Gastrocnemius medialis (tissue), 4 donors: ENCODE measurements around the gene RPL6. TPM values are rescaled to one million over a fixed set of nuclear protein-coding genes. Genes with fewer than 3 reads are reported as not detected.
"Not testable (repeated sequence)": the region's sequence is repeated elsewhere in the genome, so short reads cannot be mapped to it uniquely, and the experiment has no call there.

Experiments
- ATAC-seq, 2 donors: fragments of 150-250 bp; one replicate each; pipeline ENCODE4 v1.9.1; 2016
- DNase-seq, 2 donors: peaks; one replicate each; pipeline ENCODE4 v3.0.0-alpha.2; 2019
- H3K27ac ChIP-seq, 4 donors: fragments of 200-600 bp; sonication (generic); 1 replicate in 1 of 4; 2 replicates in 3 of 4; pipeline ENCODE4 v1.5.1; 2016 to 2018; ENCODE audit warnings: mild to moderate bottlenecking in 2 of 4, moderate library complexity in 1 of 4
- H3K27me3 ChIP-seq, 3 donors: fragments of 200-600 bp; sonication (generic) in 2 of 3; 1 replicate in 1 of 3; 2 replicates in 2 of 3; pipeline versions ENCODE4 v1.5.1 to v1.6.0; 2016 to 2019; ENCODE audit warnings: mild to moderate bottlenecking in 1 of 3, moderate library complexity in 1 of 3
- H3K36me3 ChIP-seq, 2 donors: fragments of 200-600 bp; sonication (generic) in 1 of 2; one replicate each; pipeline ENCODE4 v1.5.1; 2017 to 2018
- H3K4me1 ChIP-seq, 2 donors: fragments of 200-600 bp; sonication (generic) in 1 of 2; one replicate each; pipeline ENCODE4 v1.5.1; 2016 to 2017; ENCODE audit warnings: mild to moderate bottlenecking in 2 of 2
- H3K4me3 ChIP-seq, 4 donors: fragments of 200-600 bp; sonication (generic) in 3 of 4; 1 replicate in 1 of 4; 2 replicates in 3 of 4; pipeline ENCODE4 v1.5.1; 2016 to 2019; ENCODE audit warnings: mild to moderate bottlenecking in 2 of 4
- H3K9me3 ChIP-seq, 3 donors: fragments of 200-600 bp; sonication (generic) in 2 of 3; 1 replicate in 1 of 3; 2 replicates in 2 of 3; pipeline ENCODE4 v1.5.1; 2016 to 2019
- CTCF ChIP-seq, 5 experiments: fragments of 450-650 bp in 3 of 5; fragments of 200-600 bp in 2 of 5; sonication (generic) in 2 of 5; IDR thresholded peaks in 4 of 5; conservative IDR thresholded peaks in 1 of 5; 1 replicate in 4 of 5; 2 replicates in 1 of 5; pipeline ENCODE4 v1.5.1; 2016 to 2019; ENCODE audit warnings: antibody characterized with exemption in 5 of 5, mild to moderate bottlenecking in 3 of 5, moderate library complexity in 3 of 5
- POLR2A ChIP-seq, 2 donors: fragments of 450-650 bp; IDR thresholded peaks; one replicate each; pipeline ENCODE4 v1.6.1; 2017; ENCODE audit warnings: antibody characterized with exemption in 2 of 2, mild to moderate bottlenecking in 2 of 2, moderate library complexity in 2 of 2
- in situ Hi-C, 4 donors: fragments of 200-750 bp; cut with MboI; loops; one replicate each; pipeline versions ENCODE4 v1.15.0 to v1.8.0; 2017; ENCODE audit warnings: low sequenced_read_pairs in 4 of 4
- intact Hi-C: fragments of 100-400 bp; cut with DNase I; formaldehyde crosslinking; loops from one replicate; pipeline ENCODE4 v1.15.1; 2023; ENCODE audit warnings: low total_unique reads
- total RNA-seq, 4 donors: library from RNA; depleted of rRNA; stranded (reverse); fragments of >200 nt; gene quantifications; one replicate each; pipeline versions ENCODE4 v1.1.0 to v1.2.3, GENCODE V29; 2016

Gene RPL6
- 1,000 to 10,000 TPM in 3 of 4 donors, 100 to 1,000 TPM in 1; 915 to 1,203 (median 1,138) TPM for total RNA-seq

DNA sequence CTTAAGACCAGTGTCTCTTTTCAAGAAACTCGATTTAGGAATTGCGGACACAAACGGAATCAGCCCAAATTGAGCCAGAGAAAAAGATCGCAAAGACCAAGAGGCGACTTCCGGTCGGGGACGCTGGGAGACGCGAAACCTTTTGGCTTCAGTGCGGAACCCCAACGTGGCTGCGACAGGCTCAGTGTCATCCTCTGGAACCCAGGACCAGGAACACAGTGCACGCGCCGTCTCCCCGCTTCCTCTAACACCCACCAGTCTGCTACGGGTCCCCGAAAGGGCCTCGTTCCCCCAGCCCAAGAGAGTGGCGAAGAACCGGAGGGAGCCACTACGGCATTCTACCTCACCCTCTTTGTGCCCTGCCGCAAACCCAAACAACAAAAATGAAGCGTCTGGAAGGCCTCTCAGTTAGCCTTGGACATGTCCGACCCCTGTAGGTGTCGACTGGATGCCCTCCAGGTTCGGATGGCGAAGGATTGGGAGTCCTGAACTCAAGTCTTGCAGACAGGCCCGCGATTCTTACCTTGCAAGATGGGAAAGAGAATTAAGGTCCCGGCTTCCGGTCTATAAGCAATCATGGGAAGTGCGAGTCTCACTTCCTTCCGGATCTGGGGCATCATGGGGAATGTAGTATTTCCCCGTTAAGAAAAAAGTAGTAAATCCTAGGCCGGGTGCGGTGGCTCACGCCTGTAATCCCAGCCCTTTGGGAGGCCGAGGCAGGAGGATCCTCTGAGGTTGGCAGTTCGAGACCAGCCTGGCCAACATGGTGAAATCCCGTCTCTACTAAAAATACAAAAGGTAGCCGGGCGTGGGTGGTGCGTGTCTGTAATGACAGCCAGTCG, at the start of gene RPL6:
RPL6 (minus strand) TSS at position 542 of the 842 bp plus-strand sequence. CDS start 949 bp downstream, outside the sequence.
- ATAC-seq (peak; percentile 99), DNase-seq (peak; percentile 79 to 81)
- intact Hi-C loops (loop anchor here (1.0 kb wide), 1 partner anchor 10 kb away; no protein-coding TSS in a partner anchor), in situ Hi-C loops (loop anchor here in 1 of 4 donors (25.0 kb wide), 1 partner anchor 297 kb away; the partner anchor contains the start of gene NAA25)
- Histone ChIP-seq H3K4me1 (peaks cover 17 to 18% of the 10 kb centered on the region in 2 donors), H3K27me3 (no peaks in the 10 kb centered on the region), H3K4me3 (peak within 1 kb of the TSS; percentile 79 to 99 (median 84)), H3K27ac (peak within 1 kb of the TSS; percentile 85 to 99 (median 90)), H3K36me3 (peaks cover 0 to 40% of the 10 kb centered on the region in 2 donors), H3K9me3 (no peaks in the 10 kb centered on the region)
- TF ChIP-seq POLR2A (IDR thresholded peaks at IDR 0.05) (peak; percentile 82 to 87), CTCF (IDR thresholded peaks at IDR 0.05 in 4 of 5, conservative IDR thresholded peaks at IDR 0.05 in 1 of 5) (no peak)

- no peaks in the 10 kb centered on the region for H3K27me3 ChIP-seq
- H3K36me3 ChIP-seq = peaks cover 0 to 63% of the 10 kb centered on the region in 2 donors
- no peaks in the 10 kb centered on the region for H3K4me1 ChIP-seq
- in situ Hi-C loops (no loop called here), intact Hi-C loops (no loop called here)
- H3K9me3 ChIP-seq = no peaks in the 10 kb centered on the region
- no peak overlapping the region for H3K27ac ChIP-seq
- TF ChIP-seq POLR2A (IDR thresholded peaks at IDR 0.05) (no peak), CTCF (IDR thresholded peaks at IDR 0.05 in 4 of 5, conservative IDR thresholded peaks at IDR 0.05 in 1 of 5) (no peak)
- ATAC-seq (no peak), DNase-seq (no peak)
- H3K4me3 ChIP-seq = no peak overlapping the region
Observed at GRCh38 chr12:112458751-112459150, 49.3 kb upstream of the RPL6 start.

DNA sequence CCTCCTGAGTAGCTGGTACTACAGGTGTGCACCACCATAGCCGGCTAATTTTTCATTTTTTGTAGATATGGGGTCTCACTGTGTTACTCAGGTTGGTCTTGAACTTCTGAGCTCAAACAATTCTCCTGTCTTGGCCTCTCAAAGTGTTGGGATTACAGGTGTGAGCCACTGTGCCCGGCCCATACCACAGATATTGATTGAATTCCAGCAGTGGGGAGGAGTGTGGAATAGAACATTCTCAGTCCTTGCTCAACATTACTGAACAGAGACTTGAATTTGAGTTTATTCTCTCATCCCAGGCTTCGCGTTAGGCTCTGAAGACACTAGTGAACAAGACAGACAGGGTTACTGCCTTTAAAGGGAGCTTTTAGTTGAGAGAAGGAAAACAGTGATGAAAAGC, 48.9 kb upstream of the RPL6 start:
- Histone ChIP-seq H3K9me3 (no peaks in the 10 kb centered on the region), H3K27ac (no peak overlapping the region), H3K4me3 (no peak overlapping the region), H3K27me3 (no peaks in the 10 kb centered on the region), H3K36me3 (peaks cover 0 to 67% of the 10 kb centered on the region in 2 donors), H3K4me1 (no peaks in the 10 kb centered on the region)
- in situ Hi-C loops = no loop called here
- ATAC-seq (no peak), DNase-seq (no peak)
- intact Hi-C loops = no loop called here
- no peak for TF ChIP-seq CTCF (IDR thresholded peaks at IDR 0.05 in 4 of 5, conservative IDR thresholded peaks at IDR 0.05 in 1 of 5)
- TF ChIP-seq POLR2A (IDR thresholded peaks at IDR 0.05) = no peak

GRCh38 chr12:112457142-112457541, 47.7 kb upstream of the RPL6 start:
- DNase-seq, H3K27ac ChIP-seq, intact Hi-C loops, in situ Hi-C loops, H3K4me3 ChIP-seq, H3K27me3 ChIP-seq, ATAC-seq, H3K9me3 ChIP-seq, H3K4me1 ChIP-seq: not testable (repeated sequence)
- H3K36me3 ChIP-seq = peaks cover 0 to 72% of the 10 kb centered on the region in 2 donors

DNA sequence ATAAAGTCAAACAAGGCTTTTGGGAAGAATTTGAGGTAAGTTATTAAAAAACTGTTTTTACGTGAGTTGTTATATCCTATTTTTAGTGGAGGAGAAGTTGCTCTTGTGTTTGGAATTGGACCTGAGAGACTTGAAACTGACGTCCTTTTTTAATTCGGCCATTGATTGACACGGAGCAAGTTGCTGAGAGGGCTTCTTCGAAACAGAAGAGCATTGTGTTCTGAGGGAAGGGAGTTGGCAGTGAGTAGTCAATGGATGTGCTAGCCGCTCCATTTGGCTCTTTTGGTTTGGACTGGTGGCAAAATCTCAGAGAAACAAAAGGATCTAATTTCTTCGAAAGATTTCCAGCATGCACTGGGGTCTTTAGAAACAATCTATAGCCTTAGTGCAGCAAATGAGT, 46.6 kb upstream of the RPL6 start:
- no peaks in the 10 kb centered on the region for H3K9me3 ChIP-seq
- no peak for TF ChIP-seq POLR2A (IDR thresholded peaks at IDR 0.05)
- TF ChIP-seq CTCF (IDR thresholded peaks at IDR 0.05 in 4 of 5, conservative IDR thresholded peaks at IDR 0.05 in 1 of 5) = no peak
- H3K36me3 ChIP-seq = peaks cover 0 to 74% of the 10 kb centered on the region in 2 donors
- in situ Hi-C loops (no loop called here), intact Hi-C loops (no loop called here)
- no peaks in the 10 kb centered on the region for H3K4me1 ChIP-seq
- H3K4me3 ChIP-seq = no peak overlapping the region
- H3K27me3 ChIP-seq = no peaks in the 10 kb centered on the region
- DNase-seq (no peak), ATAC-seq (no peak)
- H3K27ac ChIP-seq = no peak overlapping the region
